ENCODE measurements around the gene CHID1.

CHID1 gene

DNA sequence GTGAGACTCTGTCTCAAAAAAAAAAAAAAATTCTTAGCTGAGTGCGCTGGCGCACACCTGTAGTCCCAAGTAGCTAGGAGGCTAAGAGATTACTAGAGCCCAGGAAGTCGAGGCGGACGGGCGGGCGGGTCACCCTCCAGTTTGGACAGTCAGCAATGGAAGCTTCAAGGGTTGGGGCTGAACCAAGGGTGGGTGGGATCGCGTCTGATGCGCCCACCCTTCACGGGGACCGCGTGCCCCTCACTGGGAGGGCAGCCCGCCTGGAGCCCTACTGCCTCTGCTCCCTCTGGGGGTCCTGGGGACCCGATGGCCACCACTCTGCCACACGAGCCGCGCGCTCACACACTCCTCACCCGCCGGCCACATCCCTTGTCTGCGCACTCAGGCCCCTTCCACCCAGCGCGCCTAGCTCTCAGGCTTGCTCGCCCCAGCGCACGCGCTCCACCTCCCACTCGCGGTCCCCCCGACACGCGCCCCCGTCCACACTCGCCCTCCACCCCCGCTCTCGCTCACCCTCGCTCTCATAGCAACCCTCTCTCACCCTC, 494 bp downstream of the CHID1 start:
- DNase-seq (ENCODE audit: low read depth in 2 of 2), result no peak

DNA sequence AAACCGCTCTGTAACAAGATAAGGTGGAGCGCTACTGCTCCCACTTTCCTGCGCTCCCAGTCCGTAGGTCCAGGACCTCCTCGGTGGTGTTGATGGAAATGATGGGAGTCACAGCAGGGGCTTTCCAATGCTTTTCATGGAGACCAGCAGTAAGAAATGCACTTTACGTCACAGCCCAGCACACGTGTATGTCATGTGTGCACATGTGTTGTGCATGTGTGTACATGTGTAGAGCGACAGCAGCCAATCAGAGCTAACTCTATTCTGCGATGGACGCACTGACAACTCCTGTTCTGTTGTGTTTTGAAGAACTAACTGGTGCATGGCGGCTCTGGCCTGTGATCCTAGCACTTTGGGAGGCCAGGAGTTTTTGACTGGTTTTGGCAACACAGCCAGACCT, 1.2 kb downstream of the CHID1 start:
- no peak for DNase-seq (ENCODE audit: low read depth in 2 of 2)

DNA sequence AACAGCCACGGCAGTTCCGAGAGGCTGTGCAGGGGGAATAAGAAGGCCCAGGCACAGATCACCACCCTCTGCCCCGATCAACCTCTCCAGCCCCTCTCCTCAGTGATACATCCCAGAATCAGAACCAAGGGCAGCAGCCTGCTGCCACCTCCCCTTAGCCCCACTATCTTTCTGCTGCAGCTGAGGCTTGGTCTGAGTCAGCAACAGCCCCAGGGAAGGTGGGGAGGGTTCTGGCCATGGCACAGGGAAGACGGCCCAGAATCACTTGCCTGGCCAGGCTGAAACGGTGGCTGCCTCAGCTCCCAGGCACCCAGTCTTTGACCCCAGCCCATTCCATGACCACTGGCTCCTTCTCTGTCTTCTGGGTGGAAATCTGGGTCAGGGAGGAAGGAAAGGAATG, 2.3 kb downstream of the CHID1 start:
- no peak for DNase-seq (ENCODE audit: low read depth in 2 of 2)

DNA sequence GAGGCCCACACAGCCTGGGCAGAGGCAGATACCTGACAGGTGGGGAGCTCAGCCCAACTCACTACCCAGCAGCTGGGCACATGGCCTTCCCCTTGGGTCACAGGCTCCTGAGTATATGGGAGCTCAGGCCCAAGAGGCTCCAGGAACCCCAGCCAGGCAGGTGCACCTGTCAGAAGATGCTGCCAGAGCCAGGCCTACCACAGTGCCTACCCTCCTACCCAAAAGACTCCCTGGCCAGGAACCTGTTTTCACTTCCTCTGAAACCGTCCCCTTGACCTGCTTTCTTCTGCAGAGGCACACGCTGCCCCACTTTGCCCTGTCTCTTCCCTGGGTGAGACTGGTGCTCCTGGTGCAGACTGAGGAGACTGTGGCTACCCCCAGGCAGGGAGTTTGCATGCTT, 2.9 kb downstream of the CHID1 start:
- DNase-seq (ENCODE audit: low read depth in 2 of 2), result no peak

DNA sequence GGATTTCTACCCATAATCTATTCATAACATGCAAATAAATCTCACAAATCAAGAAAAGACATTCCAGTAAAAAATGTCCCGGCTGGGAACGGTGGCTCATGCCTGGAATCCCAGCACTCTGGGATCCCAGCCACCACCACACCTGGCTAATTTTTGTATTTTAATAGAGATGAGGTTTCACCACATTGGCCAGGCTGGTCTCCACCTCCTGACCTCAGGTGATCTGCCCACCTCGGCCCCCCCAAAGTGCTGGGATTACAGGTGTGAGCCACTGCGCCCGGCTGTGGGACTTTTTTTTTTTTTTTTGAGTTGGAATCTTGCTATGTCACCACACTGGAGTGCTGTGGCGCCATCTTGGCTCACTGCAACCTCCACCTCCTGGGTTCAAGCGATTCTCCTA, 4.7 kb downstream of the CHID1 start:
- no peak for DNase-seq (ENCODE audit: low read depth in 2 of 2)

DNA sequence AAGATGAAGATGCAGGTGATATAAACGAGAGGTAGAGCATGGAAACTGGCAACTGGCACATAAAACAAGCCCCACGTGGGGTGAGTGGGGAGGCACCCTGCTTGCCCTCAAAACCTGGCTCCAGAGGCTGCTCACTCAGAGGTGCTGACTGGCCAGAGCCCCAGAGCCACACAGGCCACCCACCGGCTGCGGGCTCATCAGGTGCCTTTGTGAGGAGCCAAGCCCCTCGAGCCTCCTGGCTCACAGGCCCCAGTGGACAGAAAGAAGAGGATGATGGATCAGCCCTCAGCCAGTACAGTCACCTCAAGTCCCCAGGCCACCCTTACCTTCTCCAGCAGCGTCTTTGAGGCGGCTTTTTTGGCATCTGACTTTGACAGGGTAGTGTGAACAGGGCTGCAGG, 6.2 kb downstream of the CHID1 start:
- no peak for DNase-seq (ENCODE audit: low read depth in 2 of 2)

DNA sequence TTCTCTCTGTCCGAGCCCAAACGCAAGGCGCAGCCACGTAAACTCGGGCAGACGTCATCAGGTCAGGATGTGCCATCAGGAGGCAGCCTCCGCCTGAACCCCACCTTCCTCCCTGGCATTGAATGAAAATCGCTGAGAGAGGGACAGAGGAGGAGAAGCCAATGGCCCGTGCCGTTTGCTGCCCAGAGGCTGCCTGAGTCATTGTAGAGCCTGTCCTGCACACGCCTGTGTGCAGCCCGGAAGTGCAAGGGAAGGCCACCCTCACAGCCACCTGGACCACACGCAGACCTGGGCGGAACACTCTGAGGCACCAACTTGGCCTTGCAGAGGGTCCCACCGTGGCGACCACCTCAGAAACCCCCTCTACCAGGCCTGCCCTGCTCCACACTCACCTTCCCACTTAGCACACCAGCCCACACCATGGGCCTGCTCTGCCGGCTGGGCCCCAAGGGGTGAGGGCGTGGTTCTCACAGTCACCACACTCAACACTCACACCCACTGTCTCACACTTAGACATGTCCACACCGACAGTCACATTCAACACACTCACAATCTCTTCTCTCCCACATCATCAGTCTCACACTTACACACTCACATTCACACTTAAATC, 9.1 kb downstream of the CHID1 start:
- no peak for DNase-seq (ENCODE audit: low read depth in 2 of 2)

DNA sequence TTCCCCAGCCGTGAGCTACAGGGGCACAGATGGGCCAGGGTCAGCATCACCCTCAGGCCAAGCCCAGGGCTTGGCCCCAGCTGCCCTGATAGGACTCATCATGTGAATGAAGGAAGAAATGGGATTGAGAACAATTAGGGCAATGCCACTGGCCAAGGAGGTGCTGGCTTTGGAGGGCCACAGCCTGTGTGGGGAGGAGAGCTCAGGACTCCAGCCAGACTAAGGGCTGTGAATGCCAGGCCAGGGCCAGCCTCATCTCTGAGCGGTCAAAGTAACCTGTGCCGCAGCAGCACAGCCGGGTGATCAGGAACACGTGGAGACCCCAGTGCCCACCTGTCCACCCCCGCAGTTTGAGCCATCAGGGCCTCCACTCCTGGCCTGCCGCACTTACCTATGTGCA, 10.1 kb downstream of the CHID1 start:
- no peak for DNase-seq (ENCODE audit: low read depth in 2 of 2)

DNA sequence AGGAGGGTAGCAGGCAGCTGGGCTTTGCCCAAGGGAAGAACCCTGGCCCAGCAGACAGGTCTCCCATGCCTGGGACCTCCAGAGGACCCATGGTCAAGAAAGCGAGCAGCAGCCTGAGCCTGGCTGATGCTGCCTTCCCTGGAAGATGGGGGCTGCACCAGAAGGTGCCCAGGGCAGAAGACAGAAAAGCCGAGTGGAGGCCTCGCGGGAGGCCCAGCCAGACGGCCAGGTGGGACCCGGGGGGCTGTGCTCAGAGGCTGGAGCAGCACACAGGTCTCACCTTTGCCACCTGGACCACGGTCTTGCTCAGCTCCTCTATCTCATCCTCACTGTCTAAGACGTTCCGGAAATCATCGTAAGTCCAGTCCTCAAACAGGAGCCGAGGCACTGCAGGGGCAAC, 10.9 kb downstream of the CHID1 start:
- no peak for DNase-seq (ENCODE audit: low read depth in 2 of 2)

DNA sequence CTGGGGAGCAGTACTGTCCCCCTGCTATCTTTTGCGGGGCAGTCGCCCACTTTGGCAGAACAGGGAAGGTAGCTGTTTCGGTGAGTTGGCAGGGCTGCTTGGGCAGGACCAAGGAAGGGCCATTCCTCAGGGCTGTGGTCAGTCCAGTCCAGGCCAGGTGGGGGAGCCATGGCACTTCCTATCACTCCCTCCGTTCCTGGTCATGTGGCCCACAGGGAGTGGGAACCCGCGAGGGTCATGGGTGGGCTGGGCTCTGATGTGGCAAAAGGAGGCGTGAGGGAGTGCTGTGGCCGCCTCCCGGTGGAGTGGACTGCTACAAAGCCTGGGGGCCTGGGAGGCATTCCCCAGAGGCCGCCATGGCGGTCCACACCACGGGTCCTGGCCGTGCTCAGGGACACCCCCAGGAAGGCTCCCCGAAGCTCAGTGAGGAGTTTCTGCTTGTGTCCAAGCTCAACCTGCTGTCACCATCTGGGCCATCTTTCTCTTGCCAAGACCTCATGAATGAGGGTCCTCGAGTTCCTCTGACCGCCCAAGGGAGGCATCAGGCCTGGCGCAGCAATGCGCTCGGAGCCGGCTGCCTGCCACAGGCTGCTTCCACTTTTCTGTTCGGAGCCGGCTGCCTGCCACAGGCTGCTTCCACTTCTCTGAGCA, 11.9 kb downstream of the CHID1 start:
- DNase-seq (ENCODE audit: low read depth in 2 of 2), result no peak

DNA sequence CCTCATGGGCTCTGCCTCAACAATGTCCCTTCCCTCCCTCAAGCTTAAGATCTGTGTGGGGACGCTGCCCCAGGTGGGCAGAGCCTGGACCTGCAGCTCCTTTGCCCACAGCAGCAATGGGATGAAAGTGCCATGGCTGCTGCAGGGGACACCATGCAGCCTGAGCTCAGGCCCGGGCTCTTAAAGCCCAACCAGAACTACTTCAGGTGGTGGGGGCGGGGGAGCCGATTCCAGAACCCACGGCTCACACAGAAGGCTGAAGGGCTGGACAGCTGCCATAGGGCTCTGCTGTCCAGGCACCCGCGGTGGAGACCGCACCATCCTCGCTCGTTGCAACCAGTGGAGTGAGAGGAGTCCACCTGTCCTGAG, 12.5 kb downstream of the CHID1 start:
- no peak for DNase-seq (ENCODE audit: low read depth in 2 of 2)

DNA sequence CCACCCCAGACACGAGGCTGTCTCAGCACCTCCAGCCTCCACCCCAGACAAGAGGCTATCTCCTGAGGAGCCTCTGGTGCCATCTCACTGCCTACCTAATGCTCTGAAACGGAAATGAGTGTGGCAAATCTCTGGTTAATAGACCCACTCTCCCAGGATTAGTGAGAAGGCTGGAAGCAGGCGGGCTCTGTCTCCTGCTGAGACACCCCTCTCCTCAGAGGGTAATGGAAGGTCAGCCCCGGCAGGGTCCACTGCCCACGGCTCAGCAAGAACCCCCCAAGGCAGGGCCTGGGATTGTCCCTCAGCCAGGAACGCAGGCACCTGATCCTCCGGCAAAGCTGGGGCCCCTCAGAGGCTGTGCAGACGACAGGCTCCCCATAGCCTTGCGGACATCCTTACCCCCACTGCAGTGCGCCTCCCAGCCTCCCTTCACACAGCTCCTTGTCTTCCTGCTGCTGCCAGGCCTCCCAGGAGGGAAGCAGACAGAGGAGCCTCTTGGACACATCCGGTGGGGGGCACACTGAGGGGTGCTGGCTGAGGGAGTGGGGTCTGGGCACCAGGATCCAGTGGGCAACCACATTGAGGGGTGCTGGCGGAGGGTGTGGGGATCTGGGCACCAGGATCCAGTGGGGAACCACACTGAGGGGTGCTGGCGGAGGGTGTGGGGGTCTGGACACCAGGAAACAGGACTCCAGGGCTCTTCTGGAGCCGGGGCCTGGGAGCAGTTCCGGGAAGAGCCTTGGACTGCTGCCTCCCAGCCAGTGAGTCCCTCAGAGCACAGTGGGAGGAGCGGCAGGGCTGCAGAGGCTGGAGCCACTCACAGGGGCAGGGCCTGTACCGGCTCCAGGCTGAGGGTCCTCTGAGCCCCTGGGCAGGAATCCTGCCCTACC, 13.1 kb downstream of the CHID1 start:
- DNase-seq (ENCODE audit: low read depth in 2 of 2), result no peak

DNA sequence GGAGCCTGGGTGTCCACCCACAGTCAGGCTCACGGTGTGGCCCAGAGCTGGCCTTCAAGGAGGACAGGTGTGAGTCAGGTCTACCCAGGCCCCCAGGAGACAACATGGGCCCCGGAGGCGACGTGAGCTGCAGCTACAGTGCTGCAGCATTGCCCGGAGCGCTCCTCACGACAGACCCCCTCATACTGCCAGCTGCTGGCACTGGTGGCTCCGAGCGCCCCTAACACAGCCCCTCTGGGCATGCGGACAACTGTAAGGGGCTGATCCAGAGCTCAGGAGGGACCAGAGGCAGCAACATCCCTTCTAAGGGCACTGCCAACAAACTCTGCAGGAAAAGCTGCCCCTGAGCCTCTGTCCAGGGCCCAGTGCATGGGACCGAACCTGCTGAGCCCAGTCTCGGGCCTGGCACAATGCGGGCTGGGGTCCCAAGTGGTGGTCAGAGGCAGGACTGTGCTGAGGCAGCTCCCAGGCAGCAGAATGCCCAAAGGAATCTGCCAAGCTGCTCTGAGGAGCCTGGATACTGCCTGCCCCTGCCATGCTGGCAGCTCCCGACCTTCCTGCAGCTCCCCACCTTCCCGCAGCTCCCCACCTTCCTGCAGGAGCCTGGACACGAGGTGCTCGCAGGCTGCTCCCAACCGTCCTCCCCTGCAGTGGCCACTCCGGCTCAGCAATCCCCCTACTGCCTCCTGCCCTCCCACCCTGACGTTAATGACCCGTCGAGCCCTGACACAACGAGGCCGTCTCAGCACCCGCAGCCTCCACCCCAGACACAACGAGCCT, 15.1 kb downstream of the CHID1 start:
- no peak for DNase-seq (ENCODE audit: low read depth in 2 of 2)

DNA sequence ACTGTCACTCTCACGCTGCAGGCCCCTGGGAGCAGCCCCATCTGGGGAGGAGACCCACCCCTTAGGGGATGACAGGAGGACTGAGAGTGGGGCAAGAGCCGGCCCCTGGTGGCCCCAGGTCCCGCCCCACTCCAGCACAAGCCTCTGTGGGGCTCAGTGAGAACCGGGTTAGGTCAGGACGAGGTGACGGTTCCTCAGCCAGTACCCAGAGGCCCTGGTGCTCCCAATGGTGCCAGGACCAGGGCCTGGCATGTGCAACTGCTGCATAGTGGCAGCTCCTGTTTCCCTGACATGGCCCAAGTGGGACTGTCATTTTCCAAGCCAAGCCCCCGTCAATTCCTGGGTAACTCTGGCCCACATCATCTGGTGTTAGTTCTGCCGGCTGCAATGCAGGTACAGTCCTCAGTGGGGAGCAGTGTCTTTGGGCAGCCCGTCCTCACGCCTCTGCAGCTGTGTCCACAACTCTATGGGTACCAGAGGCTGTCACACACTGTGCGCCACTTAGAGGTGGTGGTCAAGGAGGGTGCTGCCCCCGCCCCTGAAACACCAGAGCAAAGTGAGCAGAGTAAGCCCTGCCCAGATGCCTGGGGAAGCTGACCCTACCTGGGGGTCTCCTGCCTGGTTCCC, 15.9 kb downstream of the CHID1 start:
- DNase-seq (ENCODE audit: low read depth in 2 of 2), result no peak

DNA sequence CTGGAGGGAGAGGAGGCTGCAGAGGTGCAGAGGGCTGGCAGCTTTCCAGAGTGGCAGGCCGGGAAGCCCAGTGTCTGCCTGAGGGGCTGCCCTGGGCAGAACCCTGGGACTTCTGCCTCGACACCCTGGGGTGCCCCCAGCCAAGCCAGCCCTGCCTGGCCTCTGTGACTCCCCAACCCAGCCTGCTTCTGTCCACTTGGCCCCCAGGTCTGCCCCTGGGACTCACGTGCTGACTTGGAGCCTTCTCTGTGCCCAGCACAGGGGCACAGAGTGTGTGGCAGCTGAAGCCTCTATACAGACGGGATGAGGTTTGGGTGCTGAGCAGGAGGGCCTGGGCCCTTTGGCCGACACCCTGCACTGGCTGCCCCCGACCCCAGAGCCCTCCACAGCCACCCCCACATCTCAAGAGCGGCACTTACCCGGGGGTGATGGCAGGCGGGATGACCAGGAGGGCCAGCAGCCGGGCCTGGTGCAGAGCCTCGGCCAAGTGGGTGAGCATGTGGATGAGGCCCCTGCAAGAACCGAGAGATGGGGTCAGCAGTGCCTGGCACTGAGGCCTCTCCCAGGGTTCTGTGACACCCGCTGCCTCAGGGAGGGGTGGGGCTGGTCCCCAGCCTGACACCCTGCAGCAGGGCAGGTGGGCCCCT, 17.5 kb downstream of the CHID1 start:
- no peak for DNase-seq (ENCODE audit: low read depth in 2 of 2)

DNA sequence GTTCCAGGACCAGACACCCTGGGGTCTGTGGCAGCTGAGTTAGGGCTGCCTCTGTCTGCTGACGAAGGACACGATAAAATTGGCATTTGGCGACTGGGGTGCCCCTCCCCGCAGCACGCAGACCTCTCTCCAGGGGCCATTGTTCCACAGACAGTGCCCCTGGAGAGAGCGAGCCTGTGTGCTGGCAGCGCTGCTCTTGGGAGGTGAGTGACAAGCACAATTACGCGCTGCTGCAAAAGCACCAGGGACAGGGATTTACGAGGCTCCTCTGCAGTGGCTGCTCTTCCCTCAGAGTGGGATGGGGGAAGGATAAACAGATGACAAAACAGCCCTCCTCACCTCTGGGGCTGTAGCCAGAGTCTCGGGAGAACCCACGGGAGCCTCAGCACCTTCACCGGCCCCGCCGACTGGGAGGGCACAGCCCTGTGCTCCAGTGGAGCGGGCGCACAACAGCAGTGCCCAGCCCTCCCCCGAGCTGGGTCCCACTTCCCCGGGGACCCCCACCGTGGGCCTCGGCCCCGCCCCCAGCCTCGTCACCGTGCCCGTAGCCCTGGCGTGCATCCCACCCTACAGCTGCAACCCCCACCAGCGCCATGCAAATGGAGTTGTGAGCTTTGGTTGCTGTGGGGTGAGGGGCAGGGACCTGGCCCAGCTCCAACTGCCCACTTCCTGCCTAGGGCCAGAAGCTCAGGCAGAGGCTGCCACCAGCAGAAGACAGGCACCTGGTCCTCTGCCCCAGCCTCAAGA, 19.6 kb downstream of the CHID1 start:
- DNase-seq (ENCODE audit: low read depth in 2 of 2), result no peak

DNA sequence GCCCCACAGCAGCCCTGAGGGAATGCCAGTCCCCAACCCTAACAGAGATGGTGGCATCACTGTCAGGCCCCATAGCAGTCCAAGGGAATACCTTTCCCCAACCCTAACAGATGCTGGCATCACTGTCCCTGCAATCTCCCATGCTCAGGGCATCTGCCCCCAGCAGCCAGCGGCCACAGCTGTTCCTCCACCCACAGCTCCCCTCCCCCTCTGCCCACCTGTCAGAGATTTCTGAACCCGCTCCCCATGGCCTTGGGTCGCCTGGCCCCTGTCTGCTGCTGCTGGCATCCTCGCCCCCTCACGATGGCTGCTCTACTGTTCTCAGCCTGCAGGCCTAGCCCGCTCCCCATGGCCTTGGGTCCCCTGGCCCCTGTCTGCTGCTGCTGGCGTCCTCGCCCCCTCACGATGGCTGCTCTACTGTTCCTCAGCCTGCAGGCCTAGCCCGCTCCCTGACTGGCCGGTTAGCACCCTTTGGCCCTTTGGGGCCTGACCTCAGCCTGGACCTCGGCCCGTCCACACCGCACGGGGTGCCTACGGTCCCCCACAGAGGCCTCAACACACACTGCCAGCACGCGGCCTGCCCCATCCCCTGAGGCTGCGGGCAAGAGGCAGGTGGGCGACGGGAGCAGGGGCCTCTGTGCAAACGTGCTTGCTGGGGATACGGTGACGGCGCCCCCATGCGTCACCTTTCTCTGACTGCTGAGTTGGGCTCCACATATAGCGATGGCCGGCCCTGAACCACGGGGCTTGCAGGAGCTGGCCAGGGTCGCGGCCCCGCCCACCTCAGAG, 20.7 kb downstream of the CHID1 start:
- DNase-seq (ENCODE audit: low read depth in 2 of 2), result no peak

DNA sequence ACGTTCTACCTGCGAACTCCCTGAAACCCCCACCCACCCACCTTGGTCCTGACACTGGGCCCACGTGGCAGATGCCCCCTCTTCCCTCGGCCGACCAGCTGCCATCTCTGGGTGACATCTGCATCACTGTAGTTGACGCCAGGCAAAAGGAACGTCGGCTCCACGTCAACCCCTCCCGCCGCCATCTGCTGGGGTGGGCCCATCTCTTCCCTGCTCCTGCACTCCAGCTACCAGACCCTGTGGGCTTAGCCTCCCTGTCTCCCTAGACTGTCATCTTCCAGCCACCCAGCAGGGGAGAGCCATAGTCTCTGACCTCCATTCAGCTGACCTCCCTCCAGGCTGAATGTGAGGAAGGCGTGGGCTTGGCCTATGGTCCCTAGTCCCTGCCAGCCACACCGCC, 21.4 kb downstream of the CHID1 start:
- DNase-seq (ENCODE audit: low read depth in 2 of 2), result no peak
